ENCODE data around the gene ALG6.

ALG6 gene

GRCh38 chr1:63486629-63487028 is 119.2 kb downstream of the ALG6 start (continued):
- no peak for TF ChIP-seq CREB5 (CRISPR knock-in tag; IDR thresholded peaks at IDR 0.05; ENCODE audit: low read depth)
- TF ChIP-seq BACH2 (CRISPR knock-in tag; IDR thresholded peaks at IDR 0.05; ENCODE audit: borderline replicate concordance): no peak

- no peak for TF ChIP-seq ZC3H10 (CRISPR knock-in tag; IDR thresholded peaks at IDR 0.05)
- TF ChIP-seq ZNF70 (CRISPR knock-in tag; IDR thresholded peaks at IDR 0.05): no peak
- no peak for TF ChIP-seq ARNTL (CRISPR knock-in tag; IDR thresholded peaks at IDR 0.05; ENCODE audit: borderline replicate concordance, low read depth)
- no peak for TF ChIP-seq PATZ1 (CRISPR knock-in tag; IDR thresholded peaks at IDR 0.05; ENCODE audit: borderline replicate concordance)
- no peak for TF ChIP-seq ZFP3 (CRISPR knock-in tag; IDR thresholded peaks at IDR 0.05)
- no peak for TF ChIP-seq ZNF8 (CRISPR knock-in tag; IDR thresholded peaks at IDR 0.05)
- TF ChIP-seq BACH2 (CRISPR knock-in tag; IDR thresholded peaks at IDR 0.05; ENCODE audit: borderline replicate concordance): no peak
- TF ChIP-seq TSHZ2 (CRISPR knock-in tag; IDR thresholded peaks at IDR 0.05): no peak
- TF ChIP-seq TCF4 (CRISPR knock-in tag; IDR thresholded peaks at IDR 0.05; ENCODE audit: borderline replicate concordance): no peak
- no peak for TF ChIP-seq RARB (CRISPR knock-in tag; IDR thresholded peaks at IDR 0.05)
- no peak for ATAC-seq
These were observed 120.1 kb downstream of the ALG6 start for GRCh38 chr1:63487336-63488065.

Measured in SK-N-SH treated with all-trans-retinoic acid at 6 μM for 48 hours (cell line).